ENCODE measurements around the gene MSRB3. TPM values are rescaled to one million over a fixed set of nuclear protein-coding genes. Genes with fewer than 3 reads are reported as not detected.

MSRB3 gene
- total and polyA plus RNA-seq, 7 donors = 6.2 to 232 (median 159) TPM

DNA sequence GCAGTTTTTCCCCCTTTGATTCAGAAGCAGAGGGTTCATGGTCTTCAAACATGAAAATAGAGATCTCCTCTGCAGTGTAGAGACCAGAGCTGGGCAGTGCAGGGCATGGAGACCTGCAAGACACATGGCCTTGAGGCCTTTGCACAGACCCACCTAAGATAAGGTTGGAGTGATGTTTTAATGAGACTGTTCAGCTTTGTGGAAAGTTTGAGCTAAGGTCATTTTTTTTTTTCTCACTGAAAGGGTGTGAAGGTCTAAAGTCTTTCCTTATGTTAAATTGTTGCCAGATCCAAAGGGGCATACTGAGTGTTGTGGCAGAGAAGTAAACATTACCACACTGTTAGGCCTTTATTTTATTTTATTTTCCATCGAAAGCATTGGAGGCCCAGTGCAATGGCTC, 185.1 kb downstream of the MSRB3 start:
- TF ChIP-seq EP300 (IDR thresholded peaks at IDR 0.05) (no peak), POLR2AphosphoS5 (IDR thresholded peaks at IDR 0.05) (no peak), POLR2A (IDR thresholded peaks at IDR 0.05) (no peak)
- TF ChIP-seq, protein P1, sequence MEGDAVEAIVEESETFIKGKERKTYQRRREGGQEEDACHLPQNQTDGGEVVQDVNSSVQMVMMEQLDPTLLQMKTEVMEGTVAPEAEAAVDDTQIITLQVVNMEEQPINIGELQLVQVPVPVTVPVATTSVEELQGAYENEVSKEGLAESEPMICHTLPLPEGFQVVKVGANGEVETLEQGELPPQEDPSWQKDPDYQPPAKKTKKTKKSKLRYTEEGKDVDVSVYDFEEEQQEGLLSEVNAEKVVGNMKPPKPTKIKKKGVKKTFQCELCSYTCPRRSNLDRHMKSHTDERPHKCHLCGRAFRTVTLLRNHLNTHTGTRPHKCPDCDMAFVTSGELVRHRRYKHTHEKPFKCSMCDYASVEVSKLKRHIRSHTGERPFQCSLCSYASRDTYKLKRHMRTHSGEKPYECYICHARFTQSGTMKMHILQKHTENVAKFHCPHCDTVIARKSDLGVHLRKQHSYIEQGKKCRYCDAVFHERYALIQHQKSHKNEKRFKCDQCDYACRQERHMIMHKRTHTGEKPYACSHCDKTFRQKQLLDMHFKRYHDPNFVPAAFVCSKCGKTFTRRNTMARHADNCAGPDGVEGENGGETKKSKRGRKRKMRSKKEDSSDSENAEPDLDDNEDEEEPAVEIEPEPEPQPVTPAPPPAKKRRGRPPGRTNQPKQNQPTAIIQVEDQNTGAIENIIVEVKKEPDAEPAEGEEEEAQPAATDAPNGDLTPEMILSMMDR (IDR thresholded peaks at IDR 0.05) = no peak
- DNase-seq = no peak
- H3K4me3 ChIP-seq = no peak overlapping the region
- no peak overlapping the region for H3K27ac ChIP-seq
- peaks cover 0 to 62% (median 5%) of the 10 kb centered on the region in 4 donors for H3K36me3 ChIP-seq
- 76 to 84% methylated on average over 1 of the region's 1 CpG for WGBS, 2 donors
- intact Hi-C loops (cut with DNase I) = no loop called here
- H3K27me3 ChIP-seq = no peaks in the 10 kb centered on the region
- H3K4me1 ChIP-seq = peaks cover 0 to 13% (median 9%) of the 10 kb centered on the region in 4 donors
- no peaks in the 10 kb centered on the region for H3K9me3 ChIP-seq

DNA sequence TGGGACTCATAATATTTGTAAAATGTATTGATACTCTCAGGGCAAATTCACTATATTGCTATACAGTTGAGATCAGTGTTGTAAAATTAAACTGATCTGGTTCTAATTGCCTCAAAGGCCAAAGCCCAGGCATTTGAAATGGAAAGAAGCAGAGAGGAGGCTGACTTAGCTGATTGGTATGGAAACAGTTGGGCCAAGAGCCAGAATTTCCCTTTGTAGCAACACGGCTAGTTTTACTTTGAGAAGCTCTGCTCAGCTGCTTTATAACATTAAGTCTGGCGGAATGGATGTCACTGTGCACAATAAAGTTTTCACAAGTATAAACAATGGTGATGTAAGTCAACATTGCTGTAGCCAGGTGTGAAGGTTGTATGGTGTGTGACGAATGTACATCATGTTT, 186.4 kb downstream of the MSRB3 start:
- Histone ChIP-seq H3K27ac (peak overlapping the region in 3 of 4 donors; percentile 12 to 50 (median 43)), H3K4me1 (peaks cover 0 to 13% (median 10%) of the 10 kb centered on the region in 4 donors), H3K9me3 (no peaks in the 10 kb centered on the region), H3K36me3 (peaks cover 0 to 49% (median 5%) of the 10 kb centered on the region in 4 donors), H3K27me3 (no peaks in the 10 kb centered on the region), H3K4me3 (no peak overlapping the region)
- no peak for DNase-seq
- no peak for TF ChIP-seq POLR2A (IDR thresholded peaks at IDR 0.05)
- TF ChIP-seq POLR2AphosphoS5 (IDR thresholded peaks at IDR 0.05) = peak in 3 of 4 donors; percentile 31 to 46 (median 34)
- TF ChIP-seq, protein P1 (IDR thresholded peaks at IDR 0.05) = no peak
- no peak for TF ChIP-seq EP300 (IDR thresholded peaks at IDR 0.05)
- intact Hi-C loops (cut with DNase I) = no loop called here
- 20 to 58% methylated on average over 3 of the region's 3 CpGs for WGBS, 2 donors

DNA sequence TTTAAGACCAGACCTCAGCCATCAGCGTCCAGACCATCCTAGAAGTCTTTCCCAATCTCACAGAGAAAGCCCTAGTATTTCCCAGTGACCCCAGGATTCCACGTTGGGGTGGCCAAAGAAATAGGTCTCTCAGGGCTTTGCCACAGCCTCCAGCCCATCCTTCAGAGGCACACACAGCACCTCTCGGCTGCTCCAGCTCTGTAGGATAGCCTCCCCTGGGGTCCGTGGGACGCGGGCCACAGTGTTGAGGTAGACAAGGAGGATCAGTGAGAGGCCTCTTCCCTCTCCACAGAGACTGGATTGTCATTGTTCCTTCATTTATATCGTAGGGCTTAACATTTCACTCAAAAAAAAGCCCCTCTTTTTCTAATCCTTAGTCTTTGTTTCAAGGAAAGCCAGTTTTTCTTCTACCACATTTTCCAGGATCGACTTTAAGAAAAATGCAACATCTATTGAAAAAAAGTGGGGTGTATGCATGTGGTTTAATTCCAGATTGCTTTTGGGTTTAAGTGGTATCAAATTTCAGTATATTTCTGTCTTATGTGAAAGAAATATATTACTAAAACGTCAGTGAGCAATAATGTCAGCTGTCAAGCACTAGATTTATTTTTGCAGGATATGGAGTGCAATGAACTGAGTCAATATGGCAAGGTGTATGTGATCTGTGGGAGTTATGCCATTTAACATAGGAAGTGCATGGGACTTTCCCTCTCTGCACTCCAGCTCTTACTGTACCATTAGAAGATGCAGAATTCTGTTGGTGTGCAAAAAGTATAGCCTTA, 187.5 kb downstream of the MSRB3 start:
- H3K27ac ChIP-seq = peak overlapping the region in 2 of 4 donors; percentile 43 to 50
- no peaks in the 10 kb centered on the region for H3K27me3 ChIP-seq
- H3K4me3 ChIP-seq = no peak overlapping the region
- H3K36me3 ChIP-seq = peaks cover 0 to 45% (median 5%) of the 10 kb centered on the region in 4 donors
- no peak for DNase-seq
- TF ChIP-seq, protein P1 (IDR thresholded peaks at IDR 0.05) = no peak
- no peak for TF ChIP-seq POLR2AphosphoS5 (IDR thresholded peaks at IDR 0.05)
- TF ChIP-seq EP300 (IDR thresholded peaks at IDR 0.05) = no peak
- no peak for TF ChIP-seq POLR2A (IDR thresholded peaks at IDR 0.05)
- WGBS, 2 donors = 79 to 82% methylated on average over 9 of the region's 9 CpGs
- peaks cover 0 to 22% (median 18%) of the 10 kb centered on the region in 4 donors for H3K4me1 ChIP-seq
- no peaks in the 10 kb centered on the region for H3K9me3 ChIP-seq
- intact Hi-C loops (cut with DNase I) = no loop called here

DNA sequence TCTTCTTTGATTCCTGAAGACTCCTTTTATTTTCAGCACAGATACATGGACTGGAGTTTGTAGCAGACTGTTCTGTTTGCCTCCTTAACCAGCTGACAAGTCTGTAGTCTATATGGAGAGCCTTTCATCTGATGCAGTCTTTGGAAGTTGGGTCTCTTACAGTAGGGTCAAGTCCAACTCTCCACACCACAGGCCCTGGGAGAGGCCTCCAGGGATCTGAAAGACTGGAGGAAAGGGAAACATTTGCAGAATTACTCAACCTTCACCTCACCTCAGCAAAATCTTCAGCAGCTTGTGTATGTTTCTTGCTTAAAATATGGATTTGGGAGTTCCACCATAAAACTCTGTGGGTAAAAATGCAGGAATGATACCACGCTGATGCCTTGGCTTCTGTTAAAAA, 188.4 kb downstream of the MSRB3 start:
- no peaks in the 10 kb centered on the region for H3K9me3 ChIP-seq
- no peak overlapping the region for H3K4me3 ChIP-seq
- no peak overlapping the region for H3K27ac ChIP-seq
- TF ChIP-seq EP300 (IDR thresholded peaks at IDR 0.05) (no peak), POLR2AphosphoS5 (IDR thresholded peaks at IDR 0.05) (no peak), POLR2A (IDR thresholded peaks at IDR 0.05) (no peak)
- TF ChIP-seq, protein P1 (IDR thresholded peaks at IDR 0.05) = no peak
- peaks cover 0 to 23% (median 18%) of the 10 kb centered on the region in 4 donors for H3K4me1 ChIP-seq
- no peaks in the 10 kb centered on the region for H3K27me3 ChIP-seq
- 81 to 84% methylated on average over 1 of the region's 1 CpG for WGBS, 2 donors
- intact Hi-C loops (cut with DNase I) = no loop called here
- DNase-seq = no peak
- H3K36me3 ChIP-seq = peaks cover 0 to 37% (median 5%) of the 10 kb centered on the region in 4 donors
